ENCODE measurements around the gene SAFB2. TPM values are rescaled to one million over a fixed set of nuclear protein-coding genes. Genes with fewer than 3 reads are reported as not detected.
A peak's percentile ranks its signal among the peaks of the same experiment; 100 is the strongest.

Gene SAFB2
- total and polyA plus RNA-seq, 2 of the 13 experiments (the other 11 are each of a cell fraction or from before 2014, with no cell fraction given) = 11.2 to 31.5 TPM

DNA sequence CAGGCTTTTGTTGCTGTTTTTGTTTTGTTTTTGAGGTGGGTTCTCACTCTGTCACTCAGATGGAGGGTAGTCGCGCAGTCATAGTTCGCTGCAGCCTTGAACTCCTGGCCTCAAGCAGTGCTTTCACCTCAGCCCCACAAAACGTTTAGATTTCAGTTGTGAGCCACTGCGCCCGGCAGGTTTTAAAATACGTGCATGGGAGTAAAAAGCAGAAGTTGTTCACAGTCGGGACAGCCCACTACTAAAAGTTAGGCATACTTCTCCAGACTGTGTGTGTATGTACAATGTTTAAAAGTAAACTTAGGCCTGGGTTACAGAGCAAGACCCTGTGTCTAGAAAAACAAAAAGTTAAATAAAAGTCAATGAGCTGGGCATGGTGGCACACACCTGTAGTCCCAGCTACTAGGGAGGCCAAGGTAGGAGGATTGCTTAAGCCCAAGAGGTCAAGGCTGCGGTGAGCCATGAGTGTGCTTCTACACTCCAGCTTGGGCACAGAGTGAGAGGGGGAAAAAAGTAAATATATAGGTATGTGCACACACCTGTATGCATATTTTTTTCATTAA is 6.4 kb upstream of the SAFB2 start:
- peaks cover 18 to 72% of the 10 kb centered on the region in 2 experiments for H3K36me3 ChIP-seq (replicated peaks in 1 of 2; ENCODE audit: control insufficient read depth in 1 of 2, insufficient read depth in 2 of 2, low read length in 2 of 2)
- H3K79me2 ChIP-seq (ENCODE audit: insufficient read depth, low read length) = peaks cover 95% of the 10 kb centered on the region
- POLR2A ChIA-PET = interaction anchor here (0.7 to 1.1 kb wide), 2 partner anchors 13 to 1767 kb away, joined by 3 to 7 read pairs; no protein-coding TSS in a partner anchor
- H3K27me3 ChIP-seq (ENCODE audit: control insufficient read depth in 1 of 2, insufficient read depth in 2 of 2, low read length in 2 of 2) = peaks cover 0 to 1% of the 10 kb centered on the region in 2 experiments; a peak in 2 of 5 replicates
- TF ChIP-seq CEBPG (CRISPR knock-in tag; IDR thresholded peaks at IDR 0.05) = peak; percentile 36; the same call in 1 of the 2 replicates
- no peak for TF ChIP-seq ZNF75D (CRISPR knock-in tag; IDR thresholded peaks at IDR 0.05; ENCODE audit: borderline replicate concordance)
- TF ChIP-seq NR2C2 (CRISPR knock-in tag; IDR thresholded peaks at IDR 0.05; ENCODE audit: borderline replicate concordance) = peak; percentile 36; the same call in 1 of the 2 replicates
- TF ChIP-seq ZBTB7B (CRISPR knock-in tag; IDR thresholded peaks at IDR 0.05) = no peak
- TF ChIP-seq NR2F6 (IDR thresholded peaks at IDR 0.05) = 0 out of 2 replicates have a peak, but pooled peaks have one; percentile 14
- TF ChIP-seq NR2F6 (CRISPR knock-in tag; IDR thresholded peaks at IDR 0.05) = peak; percentile 28; the same call in 1 of the 2 replicates
- TF ChIP-seq, protein P1, sequence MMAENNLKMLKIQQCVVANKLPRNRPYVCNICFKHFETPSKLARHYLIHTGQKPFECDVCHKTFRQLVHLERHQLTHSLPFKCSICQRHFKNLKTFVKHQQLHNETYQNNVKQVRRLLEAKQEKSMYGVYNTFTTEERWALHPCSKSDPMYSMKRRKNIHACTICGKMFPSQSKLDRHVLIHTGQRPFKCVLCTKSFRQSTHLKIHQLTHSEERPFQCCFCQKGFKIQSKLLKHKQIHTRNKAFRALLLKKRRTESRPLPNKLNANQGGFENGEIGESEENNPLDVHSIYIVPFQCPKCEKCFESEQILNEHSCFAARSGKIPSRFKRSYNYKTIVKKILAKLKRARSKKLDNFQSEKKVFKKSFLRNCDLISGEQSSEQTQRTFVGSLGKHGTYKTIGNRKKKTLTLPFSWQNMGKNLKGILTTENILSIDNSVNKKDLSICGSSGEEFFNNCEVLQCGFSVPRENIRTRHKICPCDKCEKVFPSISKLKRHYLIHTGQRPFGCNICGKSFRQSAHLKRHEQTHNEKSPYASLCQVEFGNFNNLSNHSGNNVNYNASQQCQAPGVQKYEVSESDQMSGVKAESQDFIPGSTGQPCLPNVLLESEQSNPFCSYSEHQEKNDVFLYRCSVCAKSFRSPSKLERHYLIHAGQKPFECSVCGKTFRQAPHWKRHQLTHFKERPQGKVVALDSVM (CRISPR knock-in tag; IDR thresholded peaks at IDR 0.05) = 0 out of 2 replicates have a peak, but pooled peaks have one; percentile 20
- TF ChIP-seq ADNP (CRISPR knock-in tag; IDR thresholded peaks at IDR 0.05) = no peak
- TF ChIP-seq U2AF1 (optimal IDR thresholded peaks at IDR 0.05; ENCODE audit: low read depth, low read length) = no peak
- TF ChIP-seq GATAD2A (CRISPR knock-in tag; IDR thresholded peaks at IDR 0.05) = no peak
- TF ChIP-seq POGZ (CRISPR knock-in tag; IDR thresholded peaks at IDR 0.05) = no peak
- TF ChIP-seq ZNF460 (CRISPR knock-in tag; IDR thresholded peaks at IDR 0.05; ENCODE audit: borderline replicate concordance) = peak; percentile 89
- no peak for TF ChIP-seq ZNF652 (CRISPR knock-in tag; IDR thresholded peaks at IDR 0.05; ENCODE audit: borderline replicate concordance, low read depth)
- no peak for TF ChIP-seq ZNF792 (CRISPR knock-in tag; IDR thresholded peaks at IDR 0.05)
- TF ChIP-seq, protein P2, sequence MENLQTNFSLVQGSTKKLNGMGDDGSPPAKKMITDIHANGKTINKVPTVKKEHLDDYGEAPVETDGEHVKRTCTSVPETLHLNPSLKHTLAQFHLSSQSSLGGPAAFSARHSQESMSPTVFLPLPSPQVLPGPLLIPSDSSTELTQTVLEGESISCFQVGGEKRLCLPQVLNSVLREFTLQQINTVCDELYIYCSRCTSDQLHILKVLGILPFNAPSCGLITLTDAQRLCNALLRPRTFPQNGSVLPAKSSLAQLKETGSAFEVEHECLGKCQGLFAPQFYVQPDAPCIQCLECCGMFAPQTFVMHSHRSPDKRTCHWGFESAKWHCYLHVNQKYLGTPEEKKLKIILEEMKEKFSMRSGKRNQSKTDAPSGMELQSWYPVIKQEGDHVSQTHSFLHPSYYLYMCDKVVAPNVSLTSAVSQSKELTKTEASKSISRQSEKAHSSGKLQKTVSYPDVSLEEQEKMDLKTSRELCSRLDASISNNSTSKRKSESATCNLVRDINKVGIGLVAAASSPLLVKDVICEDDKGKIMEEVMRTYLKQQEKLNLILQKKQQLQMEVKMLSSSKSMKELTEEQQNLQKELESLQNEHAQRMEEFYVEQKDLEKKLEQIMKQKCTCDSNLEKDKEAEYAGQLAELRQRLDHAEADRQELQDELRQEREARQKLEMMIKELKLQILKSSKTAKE (CRISPR knock-in tag; IDR thresholded peaks at IDR 0.05; ENCODE audit: borderline replicate concordance) = no peak
- H3K4me2 ChIP-seq (ENCODE audit: low read depth, low read length) = no peak overlapping the region
- H3K4me1 ChIP-seq (ENCODE audit: insufficient read depth, low read length) = peaks cover 83% of the 10 kb centered on the region
- FAIRE-seq (no peak), DNase-seq (ENCODE audit: low spot score) (no peak), ATAC-seq (no peak)
- no peak overlapping the region for H2AFZ ChIP-seq (ENCODE audit: low read length)
- CTCF ChIA-PET (ENCODE audit: low intra/inter-chr PET ratio, low total read pairs) = no interaction called here
- H3K9ac ChIP-seq (ENCODE audit: insufficient read depth, low read depth, low read length) = no peak overlapping the region
- no TSS peak for BruUV-seq (replicated peaks)
- intact Hi-C loops (cut with micrococcal nuclease; ENCODE audit: unreplicated experiment) = no loop called here
- in situ Hi-C loops (cut with HindIII; ENCODE audit: extremely low pct_ligation_motif_present, low pct_unique_long_range_greater_than_20kb) = no loop called here
- H4K20me1 ChIP-seq (ENCODE audit: insufficient read depth, low read length) = peaks cover 79% of the 10 kb centered on the region
- WGBS (ENCODE audit: low lambda C conversion rate) = 89% methylated on average over 9 of the region's 9 CpGs
- no peak overlapping the region for H3K4me3 ChIP-seq (replicated peaks in 1 of 3; ENCODE audit: insufficient read depth in 1 of 3, low read depth in 2 of 3, low read length in 3 of 3)
- H3K27ac ChIP-seq (ENCODE audit: extremely low read length, insufficient read depth, low read length) = no peak overlapping the region
- H3K9me3 ChIP-seq (ENCODE audit: low read length) = no peaks in the 10 kb centered on the region
